Activated CD8-positive, alpha-beta memory T cell treated with anti-CD3 and anti-CD28 coated beads, Interleukin-2, amount 10 ng/mL, durations not matched to agents 7 days and 5 days (primary cell): ENCODE measurements around the gene SLC35G6. TPM values are rescaled to one million over a fixed set of nuclear protein-coding genes. Genes with fewer than 3 reads are reported as not detected.
A peak's percentile ranks its signal among the peaks of the same experiment; 100 is the strongest.
"Not testable (repeated sequence)": the region's sequence is repeated elsewhere in the genome, so short reads cannot be mapped to it uniquely, and the experiment has no call there.

Experiments
- ATAC-seq: fragments of 150-1000 bp; cut with Tn5 transposase; one replicate; pipeline ENCODE4 v1.10.0; 2021; ENCODE audit warnings: moderate library complexity
- CTCF ChIA-PET: fragments of 350-600 bp; sonication (Branson Sonifier 250); formaldehyde crosslinking; loops from one replicate; lab custom pipeline; 2021; ENCODE audit warnings: antibody characterized with exemption; lab: Charles Lee
- DNase-seq: peaks from one replicate; pipeline ENCODE4 v3.0.0-alpha.2; 2020
- H3K27ac Mint-ChIP-seq: one replicate; pipeline ENCODE4 v1.8.0; 2021; ENCODE audit warnings: mild to moderate bottlenecking, mixed read lengths
- H3K27me3 Mint-ChIP-seq: one replicate; pipeline ENCODE4 v1.8.0; 2021; ENCODE audit warnings: mixed read lengths
- H3K36me3 Mint-ChIP-seq: one replicate; pipeline ENCODE4 v1.8.0; 2021; ENCODE audit warnings: mild to moderate bottlenecking, mixed read lengths
- H3K4me1 Mint-ChIP-seq: one replicate; pipeline ENCODE4 v1.8.0; 2021; ENCODE audit warnings: mixed read lengths
- H3K4me3 Mint-ChIP-seq: one replicate; pipeline ENCODE4 v1.8.0; 2021; ENCODE audit warnings: mild to moderate bottlenecking, moderate library complexity, mixed read lengths
- H3K9me3 Mint-ChIP-seq: one replicate; pipeline ENCODE4 v1.8.0; 2022; ENCODE audit warnings: low read depth, mixed read lengths
- total RNA-seq, 2 experiments: library from RNA; stranded (reverse); gene quantifications; one replicate each; pipeline ENCODE4 v1.2.3, GENCODE V29; 2021

The SLC35G6 gene
- total RNA-seq, 2 experiments from 2014 or later: not detected

- Mint-ChIP-seq H3K36me3 (peaks cover 7% of the 10 kb centered on the region), H3K4me1 (peaks cover 2% of the 10 kb centered on the region), H3K4me3 (no peak overlapping the region), H3K9me3 (no peaks in the 10 kb centered on the region), H3K27ac (no peak overlapping the region), H3K27me3 (no peaks in the 10 kb centered on the region)
- DNase-seq: no peak
- no peak for ATAC-seq
- CTCF ChIA-PET: interaction anchor here (1.1 kb wide), 1 partner anchor 49 kb away, joined by 3 read pairs; no protein-coding TSS in a partner anchor
Observed at GRCh38 chr17:7465597-7466275, 15.5 kb upstream of the SLC35G6 start.

- DNase-seq (no peak), ATAC-seq (no peak)
- CTCF ChIA-PET: interaction anchor here (1.0 to 1.3 kb wide), 3 partner anchors 9 to 48 kb away, joined by 3 to 4 read pairs (median 4); no protein-coding TSS in a partner anchor
- Mint-ChIP-seq H3K4me1 (peaks cover 2% of the 10 kb centered on the region), H3K4me3 (no peak overlapping the region), H3K27me3 (no peaks in the 10 kb centered on the region), H3K27ac (no peak overlapping the region), H3K9me3 (no peaks in the 10 kb centered on the region), H3K36me3 (peaks cover 5% of the 10 kb centered on the region)
Observed at GRCh38 chr17:7466318-7466638, 15.0 kb upstream of the SLC35G6 start.

- Mint-ChIP-seq H3K9me3 (no peaks in the 10 kb centered on the region), H3K36me3 (peaks cover 2% of the 10 kb centered on the region), H3K27ac (peak overlapping the region; percentile 49), H3K27me3 (no peaks in the 10 kb centered on the region), H3K4me1 (peaks cover 7% of the 10 kb centered on the region), H3K4me3 (no peak overlapping the region)
- DNase-seq (no peak), ATAC-seq (no peak)
- CTCF ChIA-PET: interaction anchor here (1.0 to 1.3 kb wide), 3 partner anchors 10 to 48 kb away, joined by 3 to 4 read pairs (median 4); no protein-coding TSS in a partner anchor
Observed at GRCh38 chr17:7466639-7467341, 14.5 kb upstream of the SLC35G6 start.

- DNase-seq (no peak), ATAC-seq (no peak)
- H3K9me3 Mint-ChIP-seq: no peaks in the 10 kb centered on the region
- no peak overlapping the region for H3K27ac Mint-ChIP-seq
- no peak overlapping the region for H3K4me3 Mint-ChIP-seq
- peaks cover 10% of the 10 kb centered on the region for H3K4me1 Mint-ChIP-seq
- CTCF ChIA-PET: interaction anchor here (1.0 to 1.5 kb wide), 3 partner anchors 11 to 112 kb away, joined by 3 to 4 read pairs (median 3); no protein-coding TSS in a partner anchor
- peaks cover 2% of the 10 kb centered on the region for H3K36me3 Mint-ChIP-seq
- no peaks in the 10 kb centered on the region for H3K27me3 Mint-ChIP-seq
Observed at GRCh38 chr17:7467498-7467897, 13.7 kb upstream of the SLC35G6 start.

GRCh38 chr17:7468290-7468689, 13.0 kb upstream of the SLC35G6 start:
- Mint-ChIP-seq H3K4me1 (peaks cover 10% of the 10 kb centered on the region), H3K9me3 (no peaks in the 10 kb centered on the region), H3K27me3 (no peaks in the 10 kb centered on the region), H3K27ac (no peak overlapping the region), H3K36me3 (peaks cover 2% of the 10 kb centered on the region), H3K4me3 (no peak overlapping the region)
- DNase-seq (no peak), ATAC-seq (no peak)
- CTCF ChIA-PET: interaction anchor here (1.0 to 1.5 kb wide), 2 partner anchors 31 to 113 kb away, joined by 3 read pairs; no protein-coding TSS in a partner anchor

- H3K4me3 Mint-ChIP-seq: no peak overlapping the region
- no peaks in the 10 kb centered on the region for H3K27me3 Mint-ChIP-seq
- no peak overlapping the region for H3K27ac Mint-ChIP-seq
- H3K36me3 Mint-ChIP-seq: peaks cover 2% of the 10 kb centered on the region
- DNase-seq: no peak
- no peaks in the 10 kb centered on the region for H3K9me3 Mint-ChIP-seq
- peaks cover 10% of the 10 kb centered on the region for H3K4me1 Mint-ChIP-seq
- CTCF ChIA-PET: interaction anchor here (1.5 kb wide), 1 partner anchor 32 kb away, joined by 3 read pairs; no protein-coding TSS in a partner anchor
- no peak for ATAC-seq
Observed at GRCh38 chr17:7468804-7469389, 12.3 kb upstream of the SLC35G6 start.

- not testable (repeated sequence) for ATAC-seq, H3K36me3 Mint-ChIP-seq, H3K27me3 Mint-ChIP-seq, DNase-seq, H3K4me3 Mint-ChIP-seq, H3K9me3 Mint-ChIP-seq, H3K27ac Mint-ChIP-seq
- CTCF ChIA-PET: interaction anchor here (1.6 kb wide), 1 partner anchor 33 kb away, joined by 4 read pairs; no protein-coding TSS in a partner anchor
- H3K4me1 Mint-ChIP-seq: peaks cover 10% of the 10 kb centered on the region
Observed at GRCh38 chr17:7469843-7470242, 11.4 kb upstream of the SLC35G6 start.

GRCh38 chr17:7470457-7470973, 10.7 kb upstream of the SLC35G6 start:
- H3K4me1 Mint-ChIP-seq: peaks cover 10% of the 10 kb centered on the region
- CTCF ChIA-PET: interaction anchor here (1.0 to 1.6 kb wide), 2 partner anchors 9 to 34 kb away, joined by 4 to 5 read pairs; partner anchors contain the start of gene ZBTB4
- not testable (repeated sequence) for H3K4me3 Mint-ChIP-seq, H3K9me3 Mint-ChIP-seq, H3K27ac Mint-ChIP-seq, H3K36me3 Mint-ChIP-seq, DNase-seq, ATAC-seq, H3K27me3 Mint-ChIP-seq

- no peak for DNase-seq
- no peak for ATAC-seq
- H3K27ac Mint-ChIP-seq: peak overlapping the region; percentile 31
- no peaks in the 10 kb centered on the region for H3K27me3 Mint-ChIP-seq
- peaks cover 20% of the 10 kb centered on the region for H3K4me1 Mint-ChIP-seq
- H3K9me3 Mint-ChIP-seq: no peaks in the 10 kb centered on the region
- CTCF ChIA-PET: interaction anchor here (1.1 to 1.5 kb wide), 2 partner anchors 9 to 35 kb away, joined by 4 to 5 read pairs; no protein-coding TSS in a partner anchor
- H3K36me3 Mint-ChIP-seq: no peaks in the 10 kb centered on the region
- H3K4me3 Mint-ChIP-seq: no peak overlapping the region
Observed at GRCh38 chr17:7471729-7472128, 9.5 kb upstream of the SLC35G6 start.

GRCh38 chr17:7474767-7475166, 6.5 kb upstream of the SLC35G6 start:
- H3K27ac Mint-ChIP-seq, ATAC-seq, H3K36me3 Mint-ChIP-seq, H3K27me3 Mint-ChIP-seq, H3K9me3 Mint-ChIP-seq, H3K4me3 Mint-ChIP-seq, DNase-seq: not testable (repeated sequence)
- peaks cover 39% of the 10 kb centered on the region for H3K4me1 Mint-ChIP-seq
- CTCF ChIA-PET: interaction anchor here (0.6 kb wide), 1 partner anchor 236 kb away, joined by 3 read pairs; no protein-coding TSS in a partner anchor

GRCh38 chr17:7475764-7476422, 5.4 kb upstream of the SLC35G6 start:
- Mint-ChIP-seq H3K9me3 (no peaks in the 10 kb centered on the region), H3K27ac (peak overlapping the region; percentile 52), H3K36me3 (peaks cover 3% of the 10 kb centered on the region), H3K4me3 (no peak overlapping the region), H3K4me1 (peaks cover 49% of the 10 kb centered on the region), H3K27me3 (no peaks in the 10 kb centered on the region)
- DNase-seq (no peak), ATAC-seq (no peak)
- CTCF ChIA-PET: interaction anchor here (0.9 to 2.8 kb wide), 4 partner anchors 11 to 84 kb away, joined by 3 to 18 read pairs (median 3); no protein-coding TSS in a partner anchor

- peaks cover 3% of the 10 kb centered on the region for H3K36me3 Mint-ChIP-seq
- DNase-seq (no peak), ATAC-seq (no peak)
- CTCF ChIA-PET: interaction anchor here (0.9 to 2.8 kb wide), 7 partner anchors 10 to 121 kb away, joined by 3 to 18 read pairs (median 3); partner anchors contain the start of genes SENP3 and TMEM95
- no peaks in the 10 kb centered on the region for H3K27me3 Mint-ChIP-seq
- H3K4me1 Mint-ChIP-seq: peaks cover 51% of the 10 kb centered on the region
- no peaks in the 10 kb centered on the region for H3K9me3 Mint-ChIP-seq
- no peak overlapping the region for H3K4me3 Mint-ChIP-seq
- H3K27ac Mint-ChIP-seq: peak overlapping the region; percentile 52
Observed at GRCh38 chr17:7476494-7476893, 4.8 kb upstream of the SLC35G6 start.
